GF-D8 (cell line): ENCODE results near the gene FUZ.

Experiments
- DNase-seq: peaks from one replicate; lab custom pipeline; 2025; lab: John Stamatoyannopoulos, UW

Gene FUZ

DNA sequence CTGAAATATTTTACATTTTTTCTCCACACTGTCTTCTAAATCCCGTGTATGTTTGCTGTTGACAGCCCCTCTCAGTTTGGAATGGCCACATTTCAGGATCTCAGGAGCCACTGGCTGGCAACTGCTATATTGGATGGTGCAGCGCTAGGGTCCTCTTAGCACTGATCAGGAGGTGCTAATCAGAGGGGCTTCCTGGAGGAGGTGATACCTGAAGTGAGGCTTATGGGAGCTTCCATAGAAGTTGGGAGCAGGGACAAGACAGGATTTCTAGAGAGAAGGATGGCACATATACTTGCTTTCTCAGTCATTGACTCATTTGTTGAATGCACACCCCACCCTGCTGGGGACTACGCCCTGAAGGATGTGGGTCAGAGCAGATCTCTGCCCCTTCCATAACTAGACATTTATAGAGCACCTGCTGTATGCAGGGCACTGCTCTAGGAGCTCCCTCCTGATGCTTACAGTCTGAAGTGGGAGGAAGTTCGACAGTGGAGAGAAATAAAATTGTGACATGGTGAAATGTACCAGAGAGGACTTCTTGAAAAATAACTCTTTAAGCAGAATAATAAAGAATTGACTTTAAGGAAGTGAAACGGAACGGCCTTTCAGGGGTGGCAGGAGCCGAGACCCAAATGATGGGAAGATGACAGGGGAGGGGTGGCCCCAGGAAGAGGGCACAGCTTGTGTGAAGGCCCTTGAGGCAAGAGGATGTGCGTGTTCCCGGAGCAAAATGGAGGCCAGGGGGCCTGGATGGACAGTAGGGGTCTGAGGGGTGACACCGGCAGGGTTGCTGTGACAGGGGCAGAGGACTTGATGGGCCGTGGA lies 33.1 kb downstream of the FUZ start:
- DNase-seq, result no peak

DNA sequence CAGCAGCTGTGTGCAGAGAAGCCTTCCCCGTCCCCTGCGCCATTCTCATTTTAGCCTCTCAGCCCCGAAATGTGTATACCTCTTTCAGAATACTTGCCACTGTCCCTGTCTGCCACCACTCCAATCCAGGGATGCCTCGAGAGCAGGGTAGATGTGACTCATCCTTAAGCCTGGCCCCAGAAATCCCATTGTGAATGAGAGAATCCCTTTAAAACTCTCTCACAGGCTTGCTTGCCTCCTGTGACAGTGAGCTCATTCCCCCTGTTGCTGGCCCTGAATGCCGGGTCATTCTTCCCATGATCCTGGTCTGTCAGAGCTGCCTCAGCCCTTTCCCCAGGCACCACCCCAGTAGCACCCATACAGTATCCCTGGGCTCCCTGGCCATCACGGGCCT lies 36.7 kb downstream of the FUZ start:
- no peak for DNase-seq

DNA sequence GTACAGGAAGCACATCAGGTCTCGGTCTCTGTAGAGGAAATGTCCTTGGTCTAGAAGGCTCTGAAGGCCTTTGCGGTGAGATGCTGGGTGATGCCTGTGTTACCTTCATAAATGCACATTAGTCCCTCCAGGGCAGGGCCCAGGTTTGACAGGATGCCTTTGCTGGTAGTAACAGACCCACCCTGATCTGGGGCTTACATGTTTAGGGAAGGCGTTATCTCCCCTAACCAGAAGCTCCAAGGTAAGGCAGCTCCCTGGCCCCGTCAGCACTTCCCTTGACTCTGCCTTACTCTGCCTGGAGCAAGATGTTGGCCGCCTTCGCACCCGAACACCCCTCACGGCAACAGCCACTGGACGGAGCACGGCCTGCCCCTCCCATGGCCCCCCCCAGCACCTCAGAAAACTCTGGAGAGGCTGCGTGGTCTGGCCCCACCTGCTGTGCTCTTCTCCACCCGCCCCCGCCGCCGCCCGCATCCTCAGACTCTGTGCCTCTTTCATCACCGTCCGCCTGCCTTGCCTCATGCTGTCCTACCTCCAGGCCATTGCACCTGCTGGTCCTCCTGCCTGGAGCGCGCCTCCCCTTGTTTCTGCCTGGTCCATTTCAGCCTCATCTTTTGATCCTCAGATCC lies 37.2 kb downstream of the FUZ start:
- DNase-seq, result no peak

- DNase-seq, result no peak
Measured at GRCh38 chr19:49774969-49775368, 38.1 kb downstream of the FUZ start.

DNA sequence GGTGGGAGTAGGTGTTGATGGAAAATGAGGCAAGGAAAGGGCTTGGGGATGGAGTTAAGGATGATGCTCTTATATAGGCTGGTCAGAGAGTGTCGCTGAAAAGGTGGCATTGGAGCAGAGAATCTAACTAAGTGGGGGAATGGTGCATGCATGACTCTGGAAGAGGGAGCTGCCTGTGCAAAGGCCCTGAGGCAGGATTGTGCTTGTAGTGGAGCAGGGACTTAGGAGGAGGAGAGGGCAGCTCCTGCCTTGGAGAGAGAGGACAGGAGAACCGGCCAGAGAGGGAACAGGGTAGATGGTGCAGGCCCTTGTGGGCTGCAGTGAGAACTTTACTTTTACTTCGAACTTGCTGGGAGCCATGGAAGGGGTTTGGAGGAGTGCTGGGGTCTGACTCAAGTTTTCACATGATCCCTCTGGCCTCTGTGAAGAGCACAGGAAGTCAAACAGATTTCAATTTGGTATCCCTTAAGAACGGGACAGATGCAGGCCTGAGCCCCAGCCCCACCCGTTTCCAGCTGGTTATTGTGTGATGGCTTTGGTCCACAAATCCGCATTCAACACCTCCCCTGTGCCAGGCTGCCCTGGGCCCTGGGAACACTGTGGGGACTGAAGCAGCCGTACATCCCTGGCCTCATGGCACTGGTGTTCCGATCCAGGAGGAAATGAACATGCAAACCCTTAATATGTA lies 39.3 kb downstream of the FUZ start:
- DNase-seq, result no peak

- DNase-seq, result no peak
Measured at GRCh38 chr19:49772850-49773432, 40.2 kb downstream of the FUZ start.

GRCh38 chr19:49771674-49772139 lies 41.4 kb downstream of the FUZ start:
- DNase-seq, result no peak

DNA sequence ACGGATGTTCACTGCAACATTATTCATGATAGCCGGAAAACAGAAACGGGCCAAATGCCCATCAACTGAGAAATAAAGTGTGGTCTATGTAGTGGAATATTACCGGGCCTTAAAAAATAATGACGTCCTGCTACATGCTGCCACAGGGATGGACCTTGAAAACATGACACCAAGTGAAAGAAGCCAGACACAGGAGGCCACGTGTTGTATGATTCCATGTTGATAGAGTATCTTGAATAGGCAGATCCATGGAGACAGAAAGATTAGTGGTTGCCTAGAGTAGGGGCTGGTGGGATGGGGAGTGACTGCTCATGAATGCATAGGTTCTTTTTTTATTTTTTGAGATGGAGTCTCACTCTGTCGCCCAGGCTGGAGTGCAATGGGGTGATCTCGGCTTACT lies 42.6 kb downstream of the FUZ start:
- no peak for DNase-seq

- no peak for DNase-seq
Measured at GRCh38 chr19:49767967-49768581, 45.0 kb downstream of the FUZ start.

- DNase-seq, result no peak
Measured at GRCh38 chr19:49767381-49767780, 45.7 kb downstream of the FUZ start.

GRCh38 chr19:49766930-49767299 lies 46.2 kb downstream of the FUZ start, which contains the start of gene AP2A1:
Gene AP2A1 (plus strand): TSS chr19:49767001. CDS start chr19:49767134, 133 bp downstream.
- no peak for DNase-seq

- peak; percentile 99 for DNase-seq
Measured at GRCh38 chr19:49766007-49766929, 46.8 kb downstream of the FUZ start.

- DNase-seq, result no peak
Measured at GRCh38 chr19:49764341-49764740, 48.8 kb downstream of the FUZ start.

GRCh38 chr19:49763230-49763629 lies 49.9 kb downstream of the FUZ start, which contains the start of gene TSKS:
Gene TSKS (minus strand): TSS chr19:49763306. CDS start chr19:49763247, 59 bp downstream.
- no peak for DNase-seq

DNA sequence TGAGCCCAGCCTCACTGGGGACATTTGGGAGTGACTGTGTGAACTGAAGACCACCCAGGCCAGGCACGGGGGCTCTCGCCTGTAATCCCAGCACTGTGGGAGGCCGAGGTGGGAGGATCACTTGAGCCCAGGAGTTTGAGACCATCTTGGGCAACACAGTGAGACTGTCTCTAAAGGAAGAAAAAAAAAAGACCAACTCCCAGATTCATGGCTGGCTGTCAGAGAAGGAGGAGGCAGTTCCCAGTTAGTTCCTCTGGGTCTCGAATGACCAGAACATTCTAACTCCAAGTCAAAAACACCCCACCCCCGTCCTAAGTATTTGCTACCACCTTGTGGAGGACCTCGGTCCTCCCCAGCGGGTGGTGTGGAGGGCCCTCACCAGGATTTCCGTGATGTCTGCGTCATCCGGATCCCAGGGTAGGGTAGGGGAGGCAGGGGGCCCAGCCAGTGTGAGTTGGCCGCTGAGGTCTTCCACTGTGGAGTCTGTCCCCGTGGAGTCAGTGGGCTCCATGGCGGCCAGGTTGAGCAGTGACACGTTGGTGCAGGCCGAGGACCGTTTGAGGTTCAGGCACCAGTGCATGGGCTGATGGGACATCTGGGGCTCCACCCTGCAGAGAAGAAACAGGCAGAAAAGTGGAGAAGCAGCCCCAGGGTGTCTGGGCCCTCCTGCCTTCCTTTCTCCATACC lies 51.3 kb downstream of the FUZ start:
- no peak for DNase-seq

DNA sequence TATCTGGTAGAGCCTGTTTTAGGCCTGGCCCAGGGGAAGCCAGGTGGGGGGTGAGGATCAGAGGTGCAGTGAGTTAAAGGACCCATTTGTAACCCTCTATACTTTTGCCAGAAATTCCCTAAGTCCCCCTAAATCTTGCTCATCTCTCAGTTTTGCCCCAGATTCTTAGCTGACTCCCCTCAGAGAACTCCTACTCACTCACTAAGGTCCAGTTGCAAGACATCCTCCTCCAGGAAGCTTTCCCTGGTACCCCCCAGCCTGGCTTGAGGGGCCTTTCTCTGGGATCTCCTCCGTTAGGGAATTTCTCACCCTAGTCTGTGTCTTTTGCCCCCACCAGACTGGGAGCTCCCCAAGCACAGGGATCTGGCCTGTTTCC lies 51.9 kb downstream of the FUZ start:
- DNase-seq, result no peak

- DNase-seq, result no peak
Measured at GRCh38 chr19:49758292-49758691, 54.8 kb downstream of the FUZ start.
